ENCODE data around the gene HAPLN3.
"Not testable (repeated sequence)": the region's sequence is repeated elsewhere in the genome, so short reads cannot be mapped to it uniquely, and the experiment has no call there.

HAPLN3 gene, protein sequence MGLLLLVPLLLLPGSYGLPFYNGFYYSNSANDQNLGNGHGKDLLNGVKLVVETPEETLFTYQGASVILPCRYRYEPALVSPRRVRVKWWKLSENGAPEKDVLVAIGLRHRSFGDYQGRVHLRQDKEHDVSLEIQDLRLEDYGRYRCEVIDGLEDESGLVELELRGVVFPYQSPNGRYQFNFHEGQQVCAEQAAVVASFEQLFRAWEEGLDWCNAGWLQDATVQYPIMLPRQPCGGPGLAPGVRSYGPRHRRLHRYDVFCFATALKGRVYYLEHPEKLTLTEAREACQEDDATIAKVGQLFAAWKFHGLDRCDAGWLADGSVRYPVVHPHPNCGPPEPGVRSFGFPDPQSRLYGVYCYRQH

GRCh38 chr15:88894819-88895767, at the start of gene HAPLN3:
Gene HAPLN3 (minus strand): TSS chr15:88895544. CDS start chr15:88887298, 8,246 bp downstream.
- DNase-seq (ENCODE audit: low spot score) = peak; percentile 82

GRCh38 chr15:88940110-88940675, 44.8 kb upstream of the HAPLN3 start:
- no peak for DNase-seq (ENCODE audit: low spot score)

DNA sequence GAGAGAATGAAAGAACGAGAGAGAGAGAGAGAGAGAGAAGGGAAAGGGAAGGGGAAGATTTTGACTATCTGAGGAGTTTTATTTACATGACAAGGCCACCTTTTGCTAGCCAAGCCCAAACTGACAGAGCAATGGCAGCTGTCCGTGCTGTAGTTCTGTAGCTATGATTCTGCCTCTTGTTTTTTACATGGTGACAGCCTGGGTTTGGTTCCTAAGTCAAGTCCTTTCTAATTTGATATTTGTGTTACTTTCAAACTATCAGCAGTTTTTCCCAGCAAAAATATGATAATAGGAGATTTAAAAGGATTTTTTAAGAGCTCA, 44.1 kb upstream of the HAPLN3 start:
- DNase-seq (ENCODE audit: low spot score) = no peak

DNA sequence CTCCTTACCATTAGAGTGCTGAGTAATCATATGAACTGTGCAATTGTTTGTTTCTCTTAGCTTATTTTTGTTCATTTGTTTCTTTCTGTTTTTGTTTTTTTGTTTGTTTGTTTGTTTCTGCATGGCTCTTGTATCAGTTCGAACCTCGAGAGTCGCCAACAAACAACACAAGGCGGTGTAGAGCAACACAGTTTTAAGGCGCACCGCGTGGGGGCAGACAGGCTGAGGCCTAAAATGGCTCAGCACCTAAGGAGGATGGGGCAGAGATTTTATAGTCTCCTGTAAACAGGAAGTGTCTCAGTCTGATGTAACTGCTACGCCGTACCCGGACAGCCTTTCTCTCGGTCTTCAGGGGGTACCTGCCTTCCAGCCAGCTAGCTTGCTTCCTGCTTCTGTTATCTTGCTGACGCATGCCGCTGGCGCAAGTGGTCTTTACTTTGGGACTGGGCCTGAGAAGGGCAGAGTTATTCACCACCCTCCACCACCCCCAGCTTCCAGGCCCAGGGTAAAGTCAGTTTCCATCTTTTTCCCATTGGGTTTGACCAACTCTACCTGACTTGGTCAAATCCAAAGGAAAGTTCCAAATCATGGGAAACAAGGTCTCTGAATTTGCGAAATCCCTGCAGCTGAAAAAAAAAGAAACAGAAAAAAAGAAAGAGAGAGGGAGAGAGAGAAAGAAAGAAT, 43.6 kb upstream of the HAPLN3 start:
- no peak for DNase-seq (ENCODE audit: low spot score)

- DNase-seq (ENCODE audit: low spot score) = not testable (repeated sequence)
These were observed 39.1 kb upstream of the HAPLN3 start for GRCh38 chr15:88934449-88934848.

DNA sequence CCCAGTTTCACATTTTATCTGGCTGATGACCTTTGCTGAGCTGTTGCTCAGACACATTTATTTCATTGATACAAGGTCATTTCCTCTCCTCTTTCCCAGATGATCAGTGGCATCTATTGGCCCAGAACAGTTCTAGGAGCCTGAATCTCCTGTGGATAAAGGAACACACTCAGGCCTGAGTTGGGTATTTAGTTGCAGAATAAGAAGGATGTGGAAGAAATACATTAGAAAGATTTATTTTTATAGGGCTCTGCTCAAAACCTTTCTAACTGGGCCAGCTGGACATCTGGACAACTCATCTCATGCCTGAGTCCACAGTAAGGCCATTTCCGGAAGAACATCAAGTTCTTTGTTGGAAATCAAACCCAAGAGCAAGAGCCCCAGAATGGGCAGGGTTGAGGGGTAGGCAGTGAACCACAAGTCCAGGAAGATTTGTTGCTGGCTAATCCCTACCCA, 37.6 kb upstream of the HAPLN3 start:
- DNase-seq (ENCODE audit: low spot score) = no peak

DNA sequence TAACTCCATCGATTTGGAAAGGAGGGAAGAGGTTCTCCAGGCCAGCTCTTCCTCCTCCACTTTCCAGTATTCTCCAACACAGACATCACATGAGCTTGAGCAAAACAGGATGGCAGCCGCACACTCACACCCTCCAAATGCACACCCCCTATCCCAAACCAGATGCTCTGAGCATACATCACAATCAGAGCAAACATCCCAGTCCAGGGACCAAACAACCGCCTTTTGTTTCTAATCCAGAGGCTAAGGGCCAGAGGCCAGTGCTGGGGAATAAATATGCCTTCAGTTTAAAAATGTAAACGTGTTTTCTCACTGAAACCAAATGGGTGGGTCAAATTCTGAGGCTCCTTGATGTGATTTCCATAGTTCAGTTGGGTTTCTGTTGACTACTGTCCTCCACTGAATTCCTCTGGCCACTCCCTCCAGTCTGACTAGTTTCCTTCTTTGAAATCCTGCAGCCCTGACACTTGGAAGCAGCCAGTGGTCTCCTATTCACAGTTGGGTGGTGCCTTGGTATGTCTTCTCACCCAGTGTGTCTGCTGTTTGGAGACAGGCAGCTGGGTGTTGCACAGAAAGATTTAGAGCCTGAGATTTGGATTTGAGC, 37.0 kb upstream of the HAPLN3 start:
- no peak for DNase-seq (ENCODE audit: low spot score)

DNA sequence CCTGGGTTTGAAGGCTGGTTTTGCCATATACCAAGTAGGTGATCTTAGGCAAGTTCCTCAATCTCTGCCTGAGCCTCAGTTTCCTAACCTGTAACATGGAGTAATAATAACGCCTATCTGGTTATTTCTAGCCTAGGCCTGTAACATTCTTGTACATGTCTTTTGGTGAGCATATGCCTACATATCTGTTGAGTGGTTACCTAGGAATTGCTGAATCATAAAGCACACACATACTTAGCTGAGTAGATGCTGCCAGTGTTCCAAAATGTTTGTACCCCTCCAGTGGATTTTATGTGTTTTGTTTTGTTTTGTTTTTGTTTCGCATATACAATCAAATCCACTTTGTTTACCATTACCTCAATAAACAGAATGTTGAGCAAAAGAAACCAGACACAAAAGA, 35.2 kb upstream of the HAPLN3 start:
- DNase-seq (ENCODE audit: low spot score) = no peak

GRCh38 chr15:88929358-88930098, 34.2 kb upstream of the HAPLN3 start:
- DNase-seq (ENCODE audit: low spot score) = not testable (repeated sequence)

- not testable (repeated sequence) for DNase-seq (ENCODE audit: low spot score)
These were observed 32.8 kb upstream of the HAPLN3 start for GRCh38 chr15:88928192-88928591.

DNA sequence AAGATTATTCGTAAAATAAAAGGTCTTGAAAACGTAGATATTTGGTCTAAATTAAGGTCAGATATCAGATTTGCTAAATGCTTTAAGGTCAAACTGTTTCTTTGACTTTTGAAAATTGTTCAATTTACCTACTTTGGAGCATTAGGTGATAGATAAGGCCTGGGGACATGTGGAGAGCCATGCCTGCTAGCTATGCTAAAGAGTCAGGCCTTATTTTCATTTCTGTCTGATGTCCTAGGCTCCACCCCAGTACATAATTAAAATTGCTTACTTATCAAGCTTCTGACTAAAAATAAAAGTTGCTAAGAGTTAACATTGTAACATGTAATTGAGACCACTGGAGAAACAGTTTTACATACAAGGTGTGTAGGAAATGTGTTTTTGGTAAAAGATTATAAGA, 30.3 kb upstream of the HAPLN3 start:
- not testable (repeated sequence) for DNase-seq (ENCODE audit: low spot score)

DNA sequence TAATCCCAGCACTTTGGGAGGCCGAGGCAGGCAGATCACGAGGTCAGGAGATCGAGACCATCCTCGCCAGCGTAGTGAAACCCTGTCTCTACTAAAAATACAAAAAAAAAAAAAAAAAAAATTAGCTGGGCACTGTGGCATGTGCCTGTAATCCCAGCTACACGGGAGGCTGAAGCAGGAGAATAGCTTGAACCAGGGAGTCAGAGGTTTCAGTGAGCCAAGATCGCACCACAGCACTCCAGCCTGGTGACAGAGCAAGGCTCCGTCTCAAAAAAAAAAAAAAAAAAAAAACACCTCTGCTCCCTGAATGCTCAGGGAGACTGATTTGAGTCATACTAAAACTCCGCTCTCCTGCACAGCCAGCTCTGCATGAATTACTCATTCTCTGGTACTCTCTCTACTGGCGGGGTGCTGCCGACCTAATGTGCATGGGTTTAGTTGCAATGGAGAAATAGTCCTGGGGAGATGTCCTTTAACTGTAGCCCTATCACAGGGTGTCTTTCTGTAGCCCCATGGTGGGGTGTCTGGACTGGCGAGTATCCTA, 25.6 kb upstream of the HAPLN3 start:
- not testable (repeated sequence) for DNase-seq (ENCODE audit: low spot score)

DNA sequence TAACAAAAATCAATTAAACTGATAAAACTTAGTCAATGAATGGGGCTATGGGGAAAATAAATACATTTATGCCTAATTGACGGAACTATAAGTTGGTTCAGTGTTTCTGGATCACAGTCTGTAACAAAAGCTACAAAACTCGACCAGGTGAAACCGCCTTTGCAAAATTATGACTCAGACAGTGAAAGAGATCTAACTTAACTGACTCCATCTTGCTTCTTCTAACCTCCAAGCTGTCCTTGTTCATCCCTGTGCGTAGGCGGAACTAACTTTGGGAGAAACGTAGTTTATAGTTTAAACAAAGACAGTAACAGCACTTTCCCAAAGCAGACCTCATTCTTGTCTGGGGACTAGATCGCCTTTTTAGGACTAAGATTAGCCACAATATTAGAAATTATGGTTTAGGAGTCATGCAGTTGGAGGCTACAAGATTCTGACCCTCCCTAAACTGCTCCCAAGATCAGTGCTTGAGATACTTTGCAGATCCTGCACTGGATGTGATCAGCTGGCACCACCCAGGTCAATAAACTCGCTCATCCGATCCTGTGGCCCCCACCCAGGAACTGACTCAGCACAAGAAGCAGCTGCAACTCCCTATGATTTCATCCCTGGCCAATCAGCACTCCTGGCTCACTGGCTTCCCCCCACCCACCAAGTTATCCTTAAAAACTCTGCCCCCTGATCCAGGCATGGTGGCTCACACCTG, 25.0 kb upstream of the HAPLN3 start:
- no peak for DNase-seq (ENCODE audit: low spot score)

DNA sequence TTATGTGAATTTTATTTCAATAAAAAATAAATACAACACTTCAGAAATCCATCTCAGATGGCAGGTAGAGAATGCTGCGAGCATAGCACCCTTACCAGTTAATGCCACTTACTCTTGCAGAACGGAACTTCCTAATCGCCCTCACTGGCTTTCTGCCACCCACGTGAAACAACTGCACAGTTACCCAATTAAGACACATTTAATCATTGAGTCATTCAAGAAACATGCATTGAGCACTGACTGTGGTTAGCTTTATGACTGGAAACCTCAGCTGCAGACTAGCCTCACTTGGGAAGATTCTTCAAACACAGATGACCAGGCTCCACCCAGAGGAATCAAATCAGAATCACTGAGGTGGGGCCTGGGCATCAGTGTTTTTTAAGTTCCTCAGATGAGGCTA, 23.4 kb upstream of the HAPLN3 start:
- peak; percentile 81 for DNase-seq (ENCODE audit: low spot score)

DNA sequence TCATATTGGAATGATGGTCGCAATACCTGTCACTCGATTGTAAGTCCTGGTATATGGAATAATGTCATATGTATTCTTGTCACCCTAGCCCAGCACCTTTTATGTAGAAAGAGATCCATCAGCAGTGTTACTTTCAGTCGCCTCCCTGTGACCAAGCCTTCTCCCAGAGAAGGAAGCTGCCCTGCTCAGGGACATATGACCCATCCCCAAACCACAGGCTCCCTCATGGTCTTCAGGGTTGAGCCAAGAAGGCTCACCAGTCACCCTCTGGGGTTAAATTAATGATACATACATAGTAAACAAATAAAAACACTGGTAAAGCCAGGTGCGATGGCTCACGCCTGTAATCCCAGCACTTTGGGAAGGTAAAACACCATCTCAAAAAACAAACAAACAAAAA, 22.4 kb upstream of the HAPLN3 start:
- DNase-seq (ENCODE audit: low spot score) = no peak

GRCh38 chr15:88915354-88915753, 20.0 kb upstream of the HAPLN3 start:
- DNase-seq (ENCODE audit: low spot score) = no peak

DNA sequence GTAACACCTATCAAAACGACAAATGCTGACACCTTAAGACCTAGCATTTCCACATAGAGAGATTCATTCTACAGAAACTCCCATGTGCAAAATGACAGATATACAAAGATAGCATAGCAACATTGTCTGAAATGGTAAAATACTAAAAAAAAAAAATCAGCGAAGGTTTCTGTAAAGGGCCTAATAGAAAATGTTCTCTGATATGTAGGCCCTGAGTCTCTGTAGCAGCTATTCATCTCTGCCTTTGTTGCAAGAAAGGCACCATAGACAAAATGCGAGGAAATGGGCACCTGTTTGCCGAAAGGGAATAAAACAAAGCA, 18.5 kb upstream of the HAPLN3 start:
- DNase-seq (ENCODE audit: low spot score) = no peak

- peak; percentile 81 for DNase-seq (ENCODE audit: low spot score)
These were observed 17.9 kb upstream of the HAPLN3 start, which contains the start of gene MFGE8 for GRCh38 chr15:88913017-88913849. Gene MFGE8 (minus strand): TSS chr15:88913379. CDS start chr15:88913319, 60 bp downstream.

DNA sequence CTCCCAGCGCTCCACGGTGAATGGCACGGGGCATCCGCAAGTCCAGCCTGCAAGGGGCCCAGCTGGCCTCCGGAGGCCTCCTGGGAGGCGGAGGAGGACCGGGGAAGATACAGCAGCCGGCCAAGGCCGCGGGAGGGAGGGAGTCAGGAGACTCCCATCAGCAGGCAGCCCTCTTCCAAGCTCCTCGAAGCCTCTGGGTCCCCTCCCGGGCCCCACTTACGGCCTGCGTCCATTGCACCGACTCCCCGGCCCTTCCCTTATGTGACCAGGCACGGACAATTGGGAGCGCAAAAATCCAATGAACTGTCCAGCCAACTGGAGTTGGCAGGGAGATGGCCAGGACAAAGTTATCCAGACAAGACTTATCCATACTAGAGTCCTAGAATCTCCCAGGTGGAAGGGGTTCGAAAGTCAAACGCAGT, 17.2 kb upstream of the HAPLN3 start:
- peak; percentile 73 for DNase-seq (ENCODE audit: low spot score)
